ENCODE data around the gene IGIP.

DNA sequence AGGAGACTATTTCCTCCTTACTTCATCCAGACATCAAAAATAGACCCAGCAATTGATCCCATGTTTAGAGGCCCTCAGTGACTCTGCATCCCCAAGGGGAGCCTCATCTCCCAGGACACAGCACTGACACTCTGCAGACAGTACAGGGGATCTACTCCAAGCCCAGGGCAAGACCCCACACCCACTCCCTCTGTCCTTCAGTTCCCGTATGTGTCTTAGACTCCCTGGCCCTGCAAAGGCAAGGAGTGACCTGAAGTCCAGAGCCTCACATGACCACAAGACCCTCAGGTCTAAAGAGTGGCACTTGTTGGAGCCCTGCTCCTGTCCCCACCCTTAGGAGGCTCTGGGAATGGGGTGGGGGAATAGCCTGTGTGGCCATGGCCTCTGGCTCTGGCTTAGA is 21.7 kb downstream of the IGIP start:
- TF ChIP-seq, protein P1, sequence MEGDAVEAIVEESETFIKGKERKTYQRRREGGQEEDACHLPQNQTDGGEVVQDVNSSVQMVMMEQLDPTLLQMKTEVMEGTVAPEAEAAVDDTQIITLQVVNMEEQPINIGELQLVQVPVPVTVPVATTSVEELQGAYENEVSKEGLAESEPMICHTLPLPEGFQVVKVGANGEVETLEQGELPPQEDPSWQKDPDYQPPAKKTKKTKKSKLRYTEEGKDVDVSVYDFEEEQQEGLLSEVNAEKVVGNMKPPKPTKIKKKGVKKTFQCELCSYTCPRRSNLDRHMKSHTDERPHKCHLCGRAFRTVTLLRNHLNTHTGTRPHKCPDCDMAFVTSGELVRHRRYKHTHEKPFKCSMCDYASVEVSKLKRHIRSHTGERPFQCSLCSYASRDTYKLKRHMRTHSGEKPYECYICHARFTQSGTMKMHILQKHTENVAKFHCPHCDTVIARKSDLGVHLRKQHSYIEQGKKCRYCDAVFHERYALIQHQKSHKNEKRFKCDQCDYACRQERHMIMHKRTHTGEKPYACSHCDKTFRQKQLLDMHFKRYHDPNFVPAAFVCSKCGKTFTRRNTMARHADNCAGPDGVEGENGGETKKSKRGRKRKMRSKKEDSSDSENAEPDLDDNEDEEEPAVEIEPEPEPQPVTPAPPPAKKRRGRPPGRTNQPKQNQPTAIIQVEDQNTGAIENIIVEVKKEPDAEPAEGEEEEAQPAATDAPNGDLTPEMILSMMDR (IDR thresholded peaks at IDR 0.05): no peak
- TF ChIP-seq EZH2 (IDR thresholded peaks at IDR 0.05; ENCODE audit: borderline replicate concordance, insufficient read depth, low read depth, low read length, poor library complexity, severe bottlenecking): no peak
